Small intestine (tissue), 7 donors: Measurements from ENCODE around the gene TAOK1. TPM values are rescaled to one million over a fixed set of nuclear protein-coding genes. Genes with fewer than 3 reads are reported as not detected.

ENCODE experiments used
- DNase-seq, 2 donors: peaks; one replicate each; pipeline versions ENCODE4 v3.0.0 to v3.0.0-alpha.2; 2013
- FAIRE-seq: peaks from 2 replicates; lab custom pipeline; 2012; peaks lifted over from hg19 to GRCh38; lab: Jason Lieb, UNC
- H3K27ac ChIP-seq, 3 donors: one replicate each; pipeline ENCODE4 v1.5.1; 2013; ENCODE audit warnings: low read length in 2 of 3, mild to moderate bottlenecking in 2 of 3, control low read depth in 1 of 3, inconsistent platforms in 1 of 3, low read depth in 1 of 3, moderate library complexity in 1 of 3
- H3K27me3 ChIP-seq, 3 donors: one replicate each; pipeline ENCODE4 v1.6.1; 2013; ENCODE audit warnings: low read length in 3 of 3, inconsistent platforms in 1 of 3; ENCODE audit not compliant: control insufficient read depth in 3 of 3, insufficient read depth in 3 of 3
- H3K36me3 ChIP-seq, 3 donors: one replicate each; pipeline ENCODE4 v1.6.1; 2013; ENCODE audit warnings: low read length in 3 of 3, inconsistent platforms in 1 of 3, low read depth in 1 of 3, mild to moderate bottlenecking in 1 of 3, moderate library complexity in 1 of 3; ENCODE audit not compliant: control insufficient read depth in 3 of 3, insufficient read depth in 2 of 3
- H3K4me1 ChIP-seq, 3 donors: one replicate each; pipeline ENCODE4 v1.6.1; 2013; ENCODE audit warnings: low read length in 2 of 3, inconsistent platforms in 1 of 3, low read depth in 1 of 3, mild to moderate bottlenecking in 1 of 3, moderate library complexity in 1 of 3; ENCODE audit not compliant: control insufficient read depth in 3 of 3, insufficient read depth in 2 of 3
- H3K4me3 ChIP-seq, 3 donors: one replicate each; pipeline ENCODE4 v1.5.1; 2013; ENCODE audit warnings: low read length in 3 of 3, control low read depth in 1 of 3, inconsistent platforms in 1 of 3, low read depth in 1 of 3, mild to moderate bottlenecking in 1 of 3, moderate library complexity in 1 of 3
- H3K9me3 ChIP-seq, 2 donors: one replicate each; pipeline ENCODE4 v1.6.1; 2013; ENCODE audit warnings: low read depth in 1 of 2, low read length in 1 of 2; ENCODE audit not compliant: control insufficient read depth in 2 of 2, insufficient read depth in 1 of 2
- WGBS, 3 donors: extraction: QIAGEN DNeasy Blood & Tissue Kit; methylation state at CpG; one replicate each; pipeline ENCODE4 v1.1.7; 2013; 5-methylcytosine and 5-hydroxymethylcytosine counted together
- polyA plus RNA-seq, 4 donors: library from polyadenylated mRNA; stranded (reverse) in 3 of 4; unstranded in 1 of 4; fragments of 200-250 nt in 3 of 4; fragments of 120-200 nt in 1 of 4; gene quantifications; one replicate each; pipeline versions ENCODE4 v1.2.1 to v1.2.3, GENCODE V29; 2013
- donor health status: healthy with polysubstance abuse.
- donor health status: control.
- donor health status: control.
- donor health status: Bipolar disorder and iron deficiency.
- donor health status: healthy.

The TAOK1 gene
- polyA plus RNA-seq, 4 donors = 4.1 to 18.8 (median 5.9) TPM

DNA sequence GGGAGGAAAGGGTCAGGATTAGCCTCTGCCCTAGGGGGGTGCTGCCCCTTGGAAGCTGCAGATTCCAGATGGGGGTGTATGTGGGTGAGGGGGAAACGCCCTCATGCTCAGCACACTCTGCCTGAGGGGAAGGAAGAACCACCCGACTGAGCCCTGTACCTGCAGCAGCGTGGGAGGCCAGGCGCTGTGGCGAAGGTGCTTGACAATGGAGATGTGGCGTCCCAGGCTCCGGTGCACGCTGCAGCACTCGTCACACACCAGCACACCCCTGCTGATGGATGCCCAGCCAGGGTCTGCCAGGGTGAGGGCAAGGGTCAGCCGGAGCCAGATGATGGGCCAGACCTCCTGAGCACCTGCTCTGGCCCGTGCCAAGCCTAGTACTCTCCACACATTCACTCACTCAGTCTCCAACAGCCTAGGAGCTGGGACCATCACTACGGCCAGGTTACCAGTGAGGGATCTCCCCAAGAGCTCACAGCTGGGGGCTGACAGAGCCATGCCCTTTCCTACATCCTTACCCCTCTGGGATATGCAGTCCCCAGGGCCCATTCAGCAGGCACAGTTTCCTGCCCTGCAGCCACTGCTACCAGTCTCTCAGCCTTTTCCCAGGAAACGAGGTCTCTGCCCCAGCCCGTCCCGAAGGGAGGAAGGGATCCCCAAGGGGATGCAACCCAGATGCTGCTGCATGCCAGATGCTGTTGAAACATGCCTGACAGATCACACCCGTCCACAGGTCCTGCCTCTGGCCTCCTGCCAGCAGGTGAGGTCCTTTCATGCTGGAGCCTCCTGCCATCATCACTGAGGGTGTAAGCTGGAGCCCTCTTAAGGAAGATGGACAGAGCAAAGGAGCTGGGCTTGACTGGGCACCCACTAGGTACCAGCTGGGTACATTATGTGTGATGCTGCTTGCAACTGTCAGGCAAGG is 193.4 kb downstream of the TAOK1 start:
- Histone ChIP-seq H3K27ac (no peak overlapping the region), H3K36me3 (peaks cover 0 to 71% (median 7%) of the 10 kb centered on the region in 3 donors), H3K27me3 (no peaks in the 10 kb centered on the region), H3K4me3 (no peak overlapping the region), H3K4me1 (peaks cover 0 to 17% (median 2%) of the 10 kb centered on the region in 3 donors), H3K9me3 (peaks cover 0 to 4% of the 10 kb centered on the region in 2 donors)
- no peak for DNase-seq
- FAIRE-seq = no peak
- 86 to 94% (median 88%) methylated on average over 13 to 16 of the region's 16 CpGs for WGBS, 3 donors

DNA sequence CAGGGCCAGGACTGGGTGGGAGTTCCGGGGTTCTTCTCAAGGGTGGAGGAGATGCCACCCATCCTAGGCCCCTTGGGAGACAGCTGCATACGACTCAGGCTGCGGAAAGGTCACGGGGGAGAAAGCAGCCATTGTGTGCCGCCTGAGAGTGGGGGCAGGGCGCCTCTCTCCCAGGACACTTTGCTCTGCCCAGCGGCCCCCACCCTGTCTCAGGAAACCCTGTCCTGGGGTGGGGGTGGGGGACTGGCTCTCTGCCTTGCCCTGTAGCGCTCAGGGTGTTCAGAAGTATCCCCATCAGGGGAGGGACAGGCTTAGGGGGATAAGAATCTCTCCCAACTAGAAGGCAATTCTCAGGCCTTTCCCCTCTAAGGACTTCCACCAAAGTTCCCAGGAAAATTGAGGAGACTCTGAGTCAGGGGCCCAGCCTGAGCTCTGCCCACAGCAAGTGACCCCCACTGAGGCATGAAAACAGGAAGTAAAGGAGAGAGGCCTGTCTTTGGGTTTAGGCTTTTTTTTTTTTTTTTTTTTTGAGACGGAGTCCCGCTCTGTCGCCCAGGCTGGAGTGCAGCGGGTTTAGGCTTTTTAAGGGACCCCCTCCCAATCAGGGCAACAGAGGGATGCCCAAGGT is 194.4 kb downstream of the TAOK1 start:
- 77 to 87% (median 86%) methylated on average over 12 of the region's 12 CpGs for WGBS, 3 donors
- peaks cover 0 to 62% (median 7%) of the 10 kb centered on the region in 3 donors for H3K36me3 ChIP-seq
- H3K9me3 ChIP-seq = peaks cover 0 to 4% of the 10 kb centered on the region in 2 donors
- H3K27ac ChIP-seq = peak overlapping the region in 1 of 3 donors; percentile 83
- no peak for DNase-seq
- no peak overlapping the region for H3K4me3 ChIP-seq
- FAIRE-seq = no peak
- H3K27me3 ChIP-seq = no peaks in the 10 kb centered on the region
- H3K4me1 ChIP-seq = peaks cover 0 to 17% (median 2%) of the 10 kb centered on the region in 3 donors

DNA sequence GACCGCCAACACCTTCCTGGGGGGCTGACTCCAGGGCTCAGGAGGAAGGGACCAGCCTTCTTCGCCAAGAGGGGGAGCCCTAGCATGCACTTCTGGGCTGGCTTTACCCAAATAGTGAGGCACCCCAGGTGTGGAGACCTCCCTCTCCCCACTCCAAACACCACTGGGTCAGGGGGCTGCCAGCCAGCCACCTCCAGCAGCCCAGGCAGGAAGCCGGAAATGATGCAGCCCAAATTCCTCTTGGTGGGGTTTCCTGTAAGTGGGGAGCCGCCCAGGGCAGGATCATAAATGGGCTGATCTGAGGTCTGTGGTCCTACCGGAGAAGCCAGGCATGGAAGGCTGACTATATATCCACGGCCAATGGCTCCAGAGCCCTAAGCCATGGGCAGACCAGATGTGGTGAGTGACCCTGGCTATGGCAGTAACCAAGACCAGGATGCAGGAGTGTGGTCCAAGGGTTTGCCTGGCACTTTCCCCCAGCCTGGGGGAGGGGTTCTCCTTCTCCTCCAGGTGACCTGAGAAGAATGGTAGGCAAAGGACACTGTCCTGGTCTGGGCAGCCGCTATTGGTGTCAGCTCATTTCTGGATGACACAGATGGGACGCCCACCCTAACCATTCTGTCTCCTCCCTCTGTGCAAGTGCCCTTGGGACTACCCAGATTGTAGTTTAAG is 195.1 kb downstream of the TAOK1 start:
- FAIRE-seq = no peak

DNA sequence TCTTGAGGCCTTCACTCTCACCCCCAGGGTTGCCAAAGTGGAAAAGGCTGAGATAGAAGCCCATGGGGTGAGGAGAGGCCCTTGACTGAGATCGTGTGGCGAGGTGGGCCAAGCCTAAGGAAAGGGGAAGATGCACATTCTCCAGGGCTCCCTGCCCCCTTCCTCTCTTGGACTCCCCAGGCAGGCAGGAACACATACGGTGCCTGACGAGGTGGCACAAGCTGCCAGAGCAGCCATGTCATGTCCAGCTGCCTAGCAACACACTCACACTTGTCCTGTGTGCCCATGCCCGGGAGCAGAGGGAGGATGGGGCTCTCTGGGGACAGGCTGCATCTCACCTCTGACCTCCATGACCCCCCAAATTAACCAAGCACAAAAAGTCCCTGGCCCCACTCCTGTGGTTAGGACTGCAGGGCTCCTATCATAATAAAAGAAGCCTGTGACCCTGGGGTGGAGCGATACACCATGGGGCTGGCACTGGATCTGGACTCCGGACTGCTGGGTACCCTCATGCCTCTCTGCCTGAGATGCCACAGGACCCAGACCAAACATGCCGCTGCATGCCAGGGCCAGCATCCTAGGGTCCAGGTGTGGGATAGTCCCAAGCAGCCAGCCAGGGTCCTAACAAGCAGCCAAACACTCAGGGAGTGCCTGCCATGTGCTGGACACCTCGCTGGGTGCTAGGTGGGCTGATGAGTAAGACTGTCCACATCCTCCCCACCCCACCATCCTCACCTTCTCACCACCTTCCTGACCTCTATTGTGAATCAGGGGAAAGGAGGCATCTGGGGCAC is 196.7 kb downstream of the TAOK1 start:
- Histone ChIP-seq H3K4me1 (peaks cover 2 to 38% (median 9%) of the 10 kb centered on the region in 3 donors), H3K36me3 (peaks cover 0 to 41% (median 5%) of the 10 kb centered on the region in 3 donors)
- FAIRE-seq = no peak

More for the DNA sequence above, 195.1 kb downstream of the TAOK1 start:
- DNase-seq = no peak
- Histone ChIP-seq H3K9me3 (peaks cover 0 to 4% of the 10 kb centered on the region in 2 donors), H3K27me3 (no peaks in the 10 kb centered on the region), H3K27ac (peak overlapping the region in 1 of 3 donors; percentile 83), H3K36me3 (peaks cover 0 to 55% (median 7%) of the 10 kb centered on the region in 3 donors), H3K4me3 (no peak overlapping the region), H3K4me1 (peaks cover 2 to 22% (median 2%) of the 10 kb centered on the region in 3 donors)
- WGBS, 3 donors = 67 to 85% (median 76%) methylated on average over 8 of the region's 8 CpGs

DNA sequence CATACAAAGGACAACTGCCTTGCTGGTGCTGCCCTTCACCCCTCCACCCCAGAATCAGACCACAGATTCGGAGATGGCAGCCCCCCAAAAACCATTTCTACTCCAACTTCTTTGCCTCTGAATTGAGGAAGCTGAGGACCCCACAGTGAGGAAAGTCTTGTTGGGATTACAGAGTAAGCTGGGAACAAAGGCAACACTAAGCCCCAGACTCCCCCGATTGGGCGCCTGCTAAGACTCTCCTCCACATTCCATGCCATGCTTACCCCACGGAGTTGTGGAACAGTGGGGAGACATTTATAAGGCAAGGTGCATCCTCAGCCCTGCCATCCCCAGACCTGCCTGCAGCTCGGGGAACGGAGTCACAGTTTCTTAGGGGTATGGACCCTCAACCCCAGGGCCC is 197.4 kb downstream of the TAOK1 start:
- Histone ChIP-seq H3K9me3 (peaks cover 0 to 4% of the 10 kb centered on the region in 2 donors), H3K27ac (peak overlapping the region in 1 of 3 donors; percentile 77), H3K36me3 (peaks cover 0 to 34% (median 0%) of the 10 kb centered on the region in 3 donors), H3K4me3 (peak overlapping the region in 1 of 3 donors; percentile 65), H3K4me1 (peaks cover 2 to 46% (median 9%) of the 10 kb centered on the region in 3 donors), H3K27me3 (no peaks in the 10 kb centered on the region)
- no peak for DNase-seq
- 84 to 90% (median 85%) methylated on average over 6 of the region's 6 CpGs for WGBS, 3 donors
- no peak for FAIRE-seq

More for the DNA sequence above, 196.7 kb downstream of the TAOK1 start:
- 80 to 81% (median 81%) methylated on average over 9 of the region's 9 CpGs for WGBS, 3 donors
- no peaks in the 10 kb centered on the region for H3K27me3 ChIP-seq
- peak overlapping the region in 1 of 3 donors; percentile 7 for H3K27ac ChIP-seq
- H3K9me3 ChIP-seq = peaks cover 0 to 4% of the 10 kb centered on the region in 2 donors
- H3K4me3 ChIP-seq = no peak overlapping the region
- no peak for DNase-seq

DNA sequence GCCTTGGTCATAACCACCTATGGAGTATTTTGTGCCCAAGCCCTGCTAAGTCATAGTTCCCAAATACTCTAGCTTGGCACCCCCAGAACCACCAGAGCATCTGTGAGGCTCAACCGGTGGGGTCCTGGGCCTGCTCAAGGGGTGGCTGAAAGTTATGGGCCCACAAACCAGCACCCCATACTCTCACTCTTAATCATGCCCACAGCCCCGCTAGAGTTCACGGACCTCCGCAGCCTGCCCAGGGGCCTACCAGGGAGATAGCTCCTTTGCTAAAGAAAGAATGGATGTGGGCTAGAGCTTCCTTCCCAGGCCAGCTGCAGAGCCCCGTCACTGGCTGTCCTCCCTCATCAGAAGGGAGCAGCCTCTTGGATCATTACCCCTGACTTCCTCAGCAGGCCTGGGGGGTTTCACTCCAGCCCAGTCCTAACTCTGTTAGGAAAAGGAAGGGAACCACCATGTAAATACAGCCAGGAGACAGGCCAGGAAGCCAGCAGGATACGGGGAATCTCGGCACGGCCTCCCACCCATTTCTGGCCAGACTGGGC is 197.9 kb downstream of the TAOK1 start:
- DNase-seq = no peak
- 25 to 38% (median 26%) methylated on average over 8 of the region's 8 CpGs for WGBS, 3 donors
- H3K27ac ChIP-seq = peak overlapping the region; percentile 15 to 77 (median 26)
- H3K4me1 ChIP-seq = peaks cover 2 to 48% (median 9%) of the 10 kb centered on the region in 3 donors
- H3K4me3 ChIP-seq = peak overlapping the region in 2 of 3 donors; percentile 65 to 98
- H3K27me3 ChIP-seq = no peaks in the 10 kb centered on the region
- peaks cover 0 to 4% of the 10 kb centered on the region in 2 donors for H3K9me3 ChIP-seq
- FAIRE-seq = no peak
- peaks cover 0 to 29% (median 0%) of the 10 kb centered on the region in 3 donors for H3K36me3 ChIP-seq

DNA sequence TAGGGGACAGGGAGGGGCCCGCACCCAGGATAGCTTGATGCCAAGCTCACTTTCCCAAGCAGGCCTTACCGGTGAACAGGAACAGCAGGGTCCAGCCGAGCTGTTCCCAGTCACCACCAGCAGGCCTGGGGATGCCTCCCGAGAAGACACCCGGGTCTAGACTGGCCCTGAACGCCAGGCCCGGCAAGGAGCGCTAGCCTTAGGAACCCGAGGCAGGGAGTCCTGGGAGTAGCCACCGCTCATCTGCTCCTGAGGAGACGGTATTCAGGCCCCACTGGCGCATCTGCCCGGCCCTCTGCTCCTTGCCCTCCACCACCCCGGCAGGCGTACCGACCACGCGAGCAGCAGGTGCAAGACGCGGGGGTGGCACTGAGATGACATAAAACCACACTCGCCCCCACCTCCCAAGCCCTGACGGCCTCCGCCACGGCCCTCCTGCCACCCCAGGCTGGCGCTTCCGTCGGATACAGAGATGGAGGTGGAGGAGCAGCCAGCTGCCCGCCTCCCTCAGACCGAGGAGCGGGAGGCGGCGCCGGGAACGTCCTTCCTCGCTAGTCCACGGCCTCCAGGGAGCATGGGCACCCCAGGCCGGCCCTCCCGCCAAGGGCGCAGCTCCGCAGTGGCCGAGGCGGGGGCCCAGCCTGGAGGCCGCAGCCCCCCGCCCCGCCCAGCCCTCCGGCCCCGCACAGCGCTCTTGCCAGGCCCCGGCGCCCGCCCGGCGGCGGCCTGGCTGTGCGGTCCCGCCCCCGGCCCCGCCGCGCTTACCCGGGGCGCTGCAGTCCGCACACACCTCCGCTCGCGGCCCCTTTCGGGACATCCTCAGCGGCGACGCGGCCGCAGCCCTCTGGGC is 198.6 kb downstream of the TAOK1 start:
- Histone ChIP-seq H3K27ac (peak overlapping the region; percentile 15 to 77 (median 26)), H3K9me3 (no peaks in the 10 kb centered on the region), H3K4me1 (peaks cover 2 to 50% (median 9%) of the 10 kb centered on the region in 3 donors), H3K4me3 (peak overlapping the region; percentile 65 to 98 (median 81)), H3K36me3 (peaks cover 0 to 22% (median 0%) of the 10 kb centered on the region in 3 donors), H3K27me3 (no peaks in the 10 kb centered on the region)
- peak; percentile 32 to 66 for DNase-seq
- FAIRE-seq = no peak
- WGBS, 3 donors = 0 to 1% (median 1%) methylated on average over 24 to 72 of the region's 72 CpGs
